ENCODE data around the gene ARPC4.
"Not testable (repeated sequence)": the region's sequence is repeated elsewhere in the genome, so short reads cannot be mapped to it uniquely, and the experiment has no call there.

ARPC4 gene

DNA sequence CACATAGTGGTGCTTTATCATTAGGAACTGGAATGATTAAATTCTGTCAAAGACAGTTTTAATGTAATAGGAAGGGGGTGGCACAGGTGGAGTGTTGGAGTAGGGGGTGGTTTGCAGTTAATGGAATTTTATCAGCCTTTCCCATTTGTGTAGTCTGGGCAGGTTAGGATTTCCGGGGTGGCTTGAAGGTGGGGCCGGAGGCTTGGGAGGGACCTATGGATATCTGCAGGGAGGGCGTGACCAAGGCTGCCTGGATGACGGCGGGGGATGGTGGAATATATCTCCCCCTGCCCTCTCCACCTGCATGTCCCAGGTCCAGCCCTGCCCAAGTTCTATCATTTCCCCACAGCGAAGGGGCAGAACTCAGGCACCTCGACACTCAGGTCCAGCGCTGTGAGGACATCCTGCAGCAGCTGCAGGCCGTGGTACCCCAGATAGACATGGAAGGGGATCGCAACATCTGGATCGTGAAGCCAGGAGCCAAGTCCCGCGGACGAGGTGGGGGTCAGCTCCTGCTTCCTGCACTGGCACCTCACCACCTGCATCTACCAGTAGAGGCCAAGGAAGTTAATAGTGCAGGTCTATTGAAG is 32.7 kb downstream of the ARPC4 start:
- DNase-seq: no peak

DNA sequence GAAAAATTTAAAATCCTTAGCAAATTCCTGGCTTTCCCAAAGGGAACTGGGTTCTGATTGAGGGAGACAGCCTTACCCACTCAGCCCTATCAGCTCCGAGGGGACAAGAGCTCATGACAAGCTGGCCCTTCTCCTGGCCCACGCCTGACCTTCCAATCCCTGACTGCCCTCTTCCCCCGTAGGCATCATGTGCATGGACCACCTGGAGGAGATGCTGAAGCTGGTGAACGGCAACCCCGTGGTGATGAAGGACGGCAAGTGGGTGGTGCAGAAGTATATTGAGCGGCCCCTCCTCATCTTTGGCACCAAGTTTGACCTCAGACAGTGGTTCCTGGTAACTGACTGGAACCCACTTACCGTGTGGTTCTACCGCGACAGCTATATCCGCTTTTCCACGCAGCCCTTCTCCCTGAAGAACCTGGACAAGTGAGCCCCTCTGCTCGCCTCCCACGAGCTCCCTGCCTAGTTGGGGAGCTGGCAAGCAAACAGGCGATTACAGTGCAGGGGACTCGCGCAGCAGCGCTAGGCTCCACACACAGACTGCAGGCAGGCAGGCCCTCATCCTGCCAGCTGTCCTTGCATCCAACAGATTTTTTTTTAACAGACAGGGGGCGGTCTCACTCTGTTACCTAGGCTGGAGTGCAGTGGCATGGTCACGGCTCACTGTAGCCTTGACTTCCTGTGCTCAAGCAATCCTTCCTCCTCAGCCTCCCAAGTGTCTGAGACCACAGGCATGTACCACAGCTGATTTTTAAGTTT is 34.1 kb downstream of the ARPC4 start:
- DNase-seq: no peak

DNA sequence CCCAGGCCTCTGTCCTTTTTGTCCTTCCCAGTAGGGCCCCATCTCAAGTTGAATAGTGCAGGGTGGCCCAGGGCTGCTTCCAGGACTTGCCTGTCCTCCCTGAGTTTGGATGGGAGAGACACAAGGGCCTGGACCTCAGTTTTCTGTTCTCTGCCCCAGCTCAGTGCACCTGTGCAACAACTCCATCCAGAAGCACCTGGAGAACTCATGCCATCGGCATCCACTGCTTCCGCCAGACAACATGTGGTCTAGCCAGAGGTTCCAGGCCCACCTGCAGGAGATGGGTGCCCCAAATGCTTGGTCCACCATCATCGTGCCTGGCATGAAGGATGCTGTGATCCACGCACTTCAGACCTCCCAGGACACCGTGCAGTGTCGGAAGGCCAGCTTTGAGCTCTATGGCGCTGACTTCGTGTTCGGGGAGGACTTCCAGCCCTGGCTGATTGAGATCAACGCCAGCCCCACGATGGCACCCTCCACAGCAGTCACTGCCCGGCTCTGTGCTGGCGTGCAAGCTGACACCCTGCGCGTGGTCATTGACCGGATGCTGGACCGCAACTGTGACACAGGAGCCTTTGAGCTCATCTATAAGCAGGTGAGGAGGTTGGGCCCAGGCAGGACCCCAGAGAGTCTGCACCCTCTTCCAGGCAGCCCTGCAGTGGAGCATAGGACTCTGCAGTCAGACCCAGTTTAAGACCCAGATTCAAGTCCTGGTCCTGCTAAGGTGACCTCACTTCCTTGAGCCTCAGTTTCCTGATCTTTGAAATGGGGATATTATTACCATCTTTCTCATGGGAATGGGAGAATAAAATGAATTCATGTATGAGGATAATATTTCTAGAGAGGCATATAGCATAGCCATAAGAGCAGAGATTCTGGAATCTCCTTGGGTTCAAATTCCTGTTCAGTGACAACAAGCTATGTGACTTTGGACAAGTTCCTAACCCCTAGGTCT is 36.2 kb downstream of the ARPC4 start:
- DNase-seq: no peak

DNA sequence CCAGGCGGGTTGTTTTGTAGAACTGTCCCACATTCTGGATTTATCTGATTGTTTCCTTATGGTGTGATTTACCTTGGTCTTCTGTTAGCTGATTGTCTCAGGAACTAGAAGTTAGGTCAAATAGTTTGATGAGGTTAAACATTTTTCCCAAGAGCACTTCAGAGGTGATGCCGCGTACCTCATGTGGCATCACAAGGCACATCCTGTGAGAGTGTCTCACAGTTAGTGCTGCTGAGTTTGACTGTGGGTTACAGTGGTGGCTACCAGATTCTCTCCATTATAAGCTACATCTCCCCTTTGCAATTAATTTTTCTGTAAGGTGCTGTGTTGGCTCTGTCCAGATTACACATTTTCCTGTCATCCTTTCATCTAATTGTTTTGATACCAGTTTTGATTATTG is 38.4 kb downstream of the ARPC4 start:
- no peak for DNase-seq

DNA sequence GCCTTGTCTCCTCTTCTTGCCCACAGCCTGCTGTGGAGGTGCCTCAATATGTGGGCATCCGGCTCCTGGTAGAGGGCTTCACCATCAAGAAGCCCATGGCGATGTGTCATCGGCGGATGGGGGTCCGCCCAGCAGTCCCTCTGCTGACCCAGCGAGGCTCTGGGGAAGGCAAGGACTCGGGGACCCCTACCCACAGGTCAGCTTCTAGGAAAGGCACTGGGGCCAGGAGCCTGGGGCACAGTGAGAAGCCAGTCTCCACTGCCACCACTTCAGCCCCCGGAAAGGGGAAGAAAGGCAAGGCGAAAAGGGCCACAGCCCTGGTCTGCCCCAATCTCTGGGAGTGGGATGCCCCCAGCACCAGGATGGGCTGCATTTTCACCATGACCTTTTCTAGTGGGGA is 40.2 kb downstream of the ARPC4 start:
- no peak for DNase-seq

DNA sequence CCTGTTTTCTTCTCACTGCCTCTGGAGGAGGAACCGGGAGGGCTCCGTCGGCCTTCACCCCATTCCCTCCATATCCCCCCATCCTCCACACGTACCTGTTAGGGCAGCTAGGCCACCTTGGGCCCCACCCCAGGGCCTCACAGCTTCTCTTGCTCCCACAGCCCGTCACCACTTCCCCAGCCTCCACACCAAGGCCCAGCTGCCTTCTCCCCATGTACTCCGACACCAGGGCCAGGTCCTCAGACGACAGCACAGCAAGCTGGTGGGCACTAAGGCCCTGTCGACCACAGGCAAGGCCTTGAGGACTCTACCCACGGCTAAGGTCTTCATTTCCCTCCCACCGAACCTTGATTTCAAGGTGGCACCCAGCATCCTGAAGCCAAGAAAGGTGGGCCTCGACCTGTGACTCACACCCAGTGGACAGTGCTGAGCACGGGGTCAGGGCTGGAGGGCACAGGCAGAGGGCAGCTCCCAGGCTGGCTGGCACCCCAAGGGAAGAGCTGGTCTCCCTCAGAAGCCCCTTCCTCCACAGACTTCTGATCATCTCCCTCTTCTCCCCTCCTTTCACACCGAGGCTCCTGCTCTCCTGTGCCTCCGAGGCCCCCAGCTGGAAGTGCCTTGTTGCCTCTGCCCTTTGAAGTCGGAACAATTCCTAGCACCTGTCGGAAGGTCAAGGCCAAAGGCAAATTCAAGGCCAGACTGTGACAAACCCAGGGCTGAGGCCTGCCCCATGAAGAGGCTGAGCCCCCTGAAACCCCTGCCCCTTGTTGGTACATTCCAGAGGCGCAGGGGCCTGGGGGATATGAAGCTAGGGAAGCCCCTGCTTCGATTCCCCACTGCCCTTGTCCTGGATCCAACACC is 41.9 kb downstream of the ARPC4 start:
- DNase-seq: no peak

DNA sequence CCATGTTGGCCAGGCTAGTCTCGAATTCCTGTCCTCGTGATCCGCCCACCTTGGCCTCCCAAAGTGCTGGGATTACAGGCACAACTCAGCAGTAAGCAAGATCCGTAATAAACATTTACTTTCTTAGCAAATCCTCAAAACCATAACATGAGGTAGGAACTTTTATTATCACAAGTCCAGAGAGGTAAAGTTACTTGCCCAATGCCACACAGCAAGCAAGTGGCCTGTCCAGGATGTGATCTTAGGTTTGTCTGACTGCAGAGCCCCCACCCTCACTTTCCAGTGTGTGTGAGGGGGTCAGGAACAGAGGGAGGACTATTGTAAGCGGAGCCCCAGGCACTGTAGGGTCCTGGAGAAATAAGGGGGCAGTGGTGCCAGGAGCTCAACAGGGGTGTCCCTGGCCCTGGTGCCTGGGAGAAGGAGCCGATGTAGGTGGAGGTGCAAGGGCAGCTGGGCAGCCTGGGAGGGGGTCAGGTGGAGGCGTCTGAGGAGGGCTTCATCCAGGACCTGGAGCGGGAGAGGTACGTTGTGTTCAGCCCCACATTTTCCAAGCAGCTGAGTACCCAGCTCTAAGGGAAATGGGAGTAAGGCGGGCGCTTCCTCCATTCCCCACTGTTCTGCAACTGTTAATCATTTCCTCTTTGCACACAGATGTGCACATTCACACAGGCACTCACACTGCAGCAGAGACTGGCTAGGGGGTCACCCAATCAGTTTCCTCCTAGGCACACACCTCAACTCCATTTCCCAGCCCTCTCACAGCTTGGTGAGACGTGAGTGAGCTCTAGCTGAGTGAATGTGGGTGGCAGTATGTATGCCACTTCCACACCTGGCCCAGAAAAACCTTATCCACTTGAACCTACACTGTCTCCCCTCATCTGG is 45.1 kb downstream of the ARPC4 start:
- DNase-seq: no peak

DNA sequence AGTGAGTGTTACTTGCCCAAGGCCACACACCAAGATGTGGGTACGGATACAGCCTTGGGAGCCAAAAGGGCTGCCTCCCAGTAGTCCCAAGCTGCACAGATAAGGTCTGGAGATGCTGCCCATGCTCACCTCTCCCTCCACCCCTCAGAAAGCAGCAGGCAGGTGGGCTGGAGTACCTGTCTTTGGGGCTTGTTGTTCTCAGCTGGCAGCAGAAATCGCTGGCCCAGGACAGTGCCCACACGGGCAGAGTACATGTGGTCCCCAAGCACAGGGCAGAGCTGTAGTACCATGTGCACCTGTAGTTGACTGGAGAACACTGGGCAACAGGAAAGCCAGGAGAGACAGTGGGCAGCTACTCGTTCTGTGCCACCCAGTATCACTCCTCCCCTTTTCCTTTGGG is 46.0 kb downstream of the ARPC4 start:
- no peak for DNase-seq

DNA sequence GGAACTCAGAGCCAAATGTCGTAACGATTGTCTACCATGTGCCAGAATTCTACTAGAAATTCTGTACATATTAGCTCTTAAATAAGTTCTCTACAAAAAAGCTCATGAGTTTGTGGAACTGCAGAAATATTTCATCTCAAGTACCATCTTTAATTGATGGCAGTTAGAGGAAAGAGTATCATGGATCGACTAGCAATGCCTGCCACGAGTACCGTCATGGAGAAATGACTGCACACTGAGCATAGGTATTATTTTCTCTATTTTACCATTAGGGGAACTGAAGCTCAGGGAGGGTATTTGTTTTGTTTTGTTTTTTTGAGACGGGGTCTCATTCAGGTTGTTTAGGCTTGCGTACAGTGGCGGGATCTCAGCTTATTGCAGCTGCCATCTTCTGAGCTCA is 48.1 kb downstream of the ARPC4 start:
- DNase-seq: no peak

DNA sequence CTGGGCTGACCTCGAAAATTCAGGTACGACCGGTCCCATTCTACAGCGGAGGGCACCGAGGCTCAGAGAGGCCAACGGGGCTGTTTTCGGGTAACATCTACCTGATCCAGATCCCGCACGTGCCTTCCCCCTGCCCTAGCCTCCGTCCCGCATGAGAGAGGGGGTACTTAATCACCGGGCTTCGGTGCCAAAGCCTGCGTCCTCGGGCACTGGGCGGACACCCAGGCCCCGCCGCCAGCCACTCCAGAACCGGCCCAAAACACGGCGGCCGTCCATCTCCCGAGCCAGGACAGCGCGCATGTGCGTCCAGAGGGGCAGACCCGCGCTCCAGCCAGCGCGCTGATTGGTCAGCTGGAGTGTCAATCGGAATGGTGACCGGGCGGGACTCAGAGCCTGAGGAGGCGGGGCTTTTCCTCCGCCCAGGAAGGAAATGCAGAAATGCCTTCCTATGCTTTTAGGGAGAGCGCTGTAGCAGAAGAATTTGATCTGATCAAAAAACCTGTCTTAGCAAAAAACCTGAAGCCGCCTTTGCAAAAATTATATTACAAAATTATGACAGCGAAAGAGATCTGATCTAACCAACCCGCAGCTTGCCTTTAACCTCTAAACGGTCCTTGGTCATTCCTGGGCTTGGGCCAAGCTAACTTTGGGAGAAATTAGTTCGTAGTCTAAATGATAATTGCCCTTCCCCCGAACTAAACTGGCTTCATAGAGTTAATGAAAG is 51.0 kb downstream of the ARPC4 start, which contains the start of gene RPUSD3:
Gene RPUSD3, minus strand, starts transcription at position 294 of the 724 bp plus-strand sequence. Its CDS starts 18 bp downstream, at position 276.
- peak; percentile 96 for DNase-seq

DNA sequence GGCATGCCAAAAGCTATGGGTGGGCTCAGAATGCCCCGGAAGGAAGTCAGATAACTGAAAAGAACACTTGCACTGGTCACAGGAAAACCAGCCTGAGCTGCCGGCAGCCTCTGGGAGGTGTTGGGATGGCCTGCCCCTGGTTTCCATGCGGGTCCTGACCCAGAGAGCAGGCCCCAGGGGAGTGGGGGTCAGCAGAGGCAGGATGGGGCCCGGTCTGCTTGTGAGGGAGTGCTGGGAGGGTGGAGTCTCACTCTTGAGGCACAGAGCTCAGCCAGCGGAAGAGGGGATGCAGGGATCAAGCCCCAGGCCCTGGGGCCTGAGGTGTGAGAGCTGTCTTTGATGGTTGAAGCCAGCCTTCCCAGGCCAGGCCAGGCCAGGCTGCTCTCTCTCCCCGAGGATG is 53.3 kb downstream of the ARPC4 start:
- DNase-seq: no peak

DNA sequence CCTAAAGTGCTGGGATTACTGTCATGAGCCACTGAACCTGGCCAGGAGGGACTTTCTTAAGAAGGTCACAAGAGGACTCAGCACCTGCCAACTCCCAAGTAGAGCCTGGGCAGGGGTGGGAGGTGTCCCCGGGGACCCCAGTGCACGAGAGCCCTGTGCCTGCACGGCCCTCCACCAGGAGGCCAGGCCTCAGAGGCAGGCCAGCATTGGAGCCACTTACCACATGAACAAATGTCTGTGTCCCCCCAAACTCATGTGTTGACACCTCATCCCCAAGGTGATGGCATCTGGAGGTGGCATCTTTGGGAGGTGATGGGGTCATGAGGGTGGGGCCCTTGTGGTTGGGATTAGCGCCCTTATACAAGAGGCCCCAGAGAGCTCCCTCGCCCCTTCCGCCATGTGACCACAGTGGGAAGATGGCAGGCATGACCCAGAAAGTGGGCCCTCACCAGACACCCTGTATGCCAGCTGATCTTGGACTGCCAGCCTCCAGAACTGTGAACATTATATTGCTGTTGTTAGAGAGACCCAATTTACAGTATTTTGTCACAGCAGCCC is 54.1 kb downstream of the ARPC4 start:
- no peak for DNase-seq

DNA sequence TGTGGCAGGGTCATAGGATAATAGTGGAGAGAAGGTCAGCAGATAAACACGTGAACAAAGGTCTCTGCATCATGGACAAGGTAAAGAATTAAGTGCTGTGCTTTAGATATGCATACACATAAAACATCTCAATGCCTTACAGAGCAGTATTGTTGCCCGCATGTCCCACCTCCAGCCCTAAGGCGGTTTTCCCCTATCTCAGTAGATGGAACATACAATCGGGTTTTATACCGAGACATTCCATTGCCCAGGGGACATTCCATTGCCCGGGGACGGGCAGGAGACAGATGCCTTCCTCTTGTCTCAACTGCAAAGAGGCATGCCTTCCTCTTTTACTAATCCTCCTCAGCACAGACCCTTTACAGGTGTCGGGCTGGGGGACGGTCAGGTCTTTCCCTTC is 55.0 kb downstream of the ARPC4 start:
- DNase-seq: not testable (repeated sequence)

DNA sequence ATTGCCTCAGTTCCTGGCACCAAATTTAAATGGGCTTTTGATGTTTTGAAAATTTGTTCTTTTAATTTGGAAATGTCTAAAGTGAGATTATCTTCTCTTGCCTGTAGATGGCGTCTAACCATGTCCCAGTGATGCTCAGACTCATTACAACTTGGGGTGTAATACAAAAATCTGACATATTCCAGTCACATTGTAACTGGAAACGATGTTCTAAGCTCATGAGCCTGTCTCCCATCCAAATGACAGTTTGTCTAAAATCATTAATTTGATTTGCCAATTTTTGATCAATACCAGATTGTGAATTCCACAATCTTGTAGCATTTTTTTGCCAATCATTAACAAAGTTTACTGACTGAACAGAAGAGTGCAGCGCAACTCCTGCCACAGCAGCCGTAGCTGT is 56.0 kb downstream of the ARPC4 start:
- not testable (repeated sequence) for DNase-seq

DNA sequence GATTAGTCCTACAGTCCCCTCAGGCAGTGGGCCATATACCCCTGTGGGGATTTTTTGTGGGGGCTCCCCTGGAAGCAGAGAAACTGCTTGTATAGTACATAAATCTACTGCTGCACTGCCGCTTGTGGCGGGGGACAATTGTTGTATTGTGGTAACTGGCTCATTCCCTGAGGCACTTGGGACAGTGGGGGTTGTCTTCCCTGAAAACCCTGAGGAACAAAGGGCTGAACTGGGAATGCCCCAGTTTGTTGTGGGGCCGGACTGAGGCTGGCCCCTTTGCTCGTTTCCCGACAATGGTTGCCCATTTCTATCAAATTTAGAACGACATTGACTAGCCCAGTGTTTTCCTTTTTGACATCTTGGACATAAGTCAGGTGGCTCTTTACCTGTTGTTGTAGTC is 58.5 kb downstream of the ARPC4 start:
- not testable (repeated sequence) for DNase-seq

DNA sequence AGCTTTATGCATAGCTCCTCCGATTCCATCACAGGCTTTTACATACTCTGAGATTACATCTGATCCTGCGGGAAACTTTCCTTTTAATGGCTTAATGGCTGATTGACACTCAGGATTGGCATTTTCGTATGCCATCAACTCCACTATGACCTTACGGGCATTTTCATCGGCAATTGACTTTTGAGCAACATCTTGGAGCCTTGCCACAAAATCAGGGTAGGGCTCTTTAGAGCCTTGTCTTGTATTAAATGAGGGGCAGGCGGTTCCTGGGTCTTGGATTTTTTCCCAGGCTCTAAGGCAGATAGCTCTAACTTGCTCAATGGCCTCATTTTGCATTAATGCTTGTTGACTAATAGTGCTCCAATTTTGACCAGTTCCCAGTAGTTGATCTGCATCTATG is 59.0 kb downstream of the ARPC4 start:
- not testable (repeated sequence) for DNase-seq

DNA sequence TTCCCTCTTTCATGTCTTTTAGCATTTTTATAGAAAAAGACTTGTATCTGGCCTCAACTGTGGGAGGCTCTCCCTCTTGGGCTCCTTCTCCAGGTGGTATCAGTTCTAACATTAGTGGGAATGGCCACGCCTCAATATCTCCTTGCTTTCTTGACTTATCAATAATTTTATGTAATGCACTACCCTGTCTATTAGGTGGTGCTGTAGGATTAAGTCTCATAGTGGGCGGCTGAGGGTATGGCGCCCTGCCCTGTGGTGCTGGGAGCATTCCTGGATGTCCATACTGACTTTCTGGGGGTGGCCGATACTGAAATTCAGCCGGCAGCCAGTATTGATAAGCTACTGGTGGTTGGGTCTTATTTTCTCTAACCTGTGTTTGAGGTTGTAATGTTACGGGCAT is 59.6 kb downstream of the ARPC4 start:
- no peak for DNase-seq

DNA sequence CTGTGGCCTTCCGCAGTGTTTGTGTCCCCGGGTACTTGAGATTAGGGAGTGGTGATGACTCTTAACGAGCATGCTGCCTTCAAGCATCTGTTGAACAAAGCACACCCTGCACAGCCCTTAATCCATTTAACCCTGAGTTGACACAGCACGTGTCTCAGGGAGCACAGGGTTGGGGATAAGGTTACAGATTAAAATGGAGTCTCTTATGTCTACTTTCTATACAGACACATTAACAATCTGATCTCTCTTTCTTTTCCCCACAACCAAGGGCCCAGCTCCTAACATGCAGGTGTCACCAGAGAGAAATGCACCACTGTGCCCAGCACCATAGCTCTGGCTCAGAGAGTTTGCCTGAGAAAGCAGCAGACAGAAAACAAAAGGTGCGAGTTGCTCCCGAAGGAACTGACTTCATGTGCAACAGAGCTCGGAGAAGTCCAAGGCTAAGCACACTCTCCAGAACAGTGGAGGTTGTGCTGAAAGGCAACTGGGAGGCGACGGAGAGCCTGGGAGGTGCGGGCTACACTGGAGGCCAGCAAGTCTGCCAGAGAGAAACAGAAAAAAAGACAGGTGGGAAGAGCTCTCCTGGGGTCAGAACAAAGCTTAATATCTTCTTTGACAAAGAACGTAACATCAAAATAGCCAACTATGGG is 61.5 kb downstream of the ARPC4 start:
- not testable (repeated sequence) for DNase-seq

DNA sequence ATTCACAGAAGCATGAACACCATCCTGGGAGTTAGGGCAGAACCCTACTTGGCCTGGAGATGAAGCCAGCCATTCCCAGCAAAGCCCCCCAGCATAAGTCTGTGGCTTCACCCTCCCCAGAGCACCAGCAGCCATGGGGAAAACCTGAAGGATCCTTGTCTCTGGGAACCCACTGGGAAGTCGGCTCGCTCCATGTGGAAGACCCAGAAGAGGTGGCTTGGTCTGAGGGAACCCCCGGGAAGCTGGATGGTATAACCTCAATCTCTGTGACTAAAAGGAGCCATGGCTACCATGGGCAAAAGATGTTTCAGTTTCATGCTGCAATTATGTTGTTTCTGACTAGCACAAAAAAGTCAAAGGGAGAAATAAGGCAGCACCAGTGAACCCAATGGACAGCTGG is 62.7 kb downstream of the ARPC4 start:
- no peak for DNase-seq
